ENCODE measurements around the gene KRT40. TPM values are rescaled to one million over a fixed set of nuclear protein-coding genes. Genes with fewer than 3 reads are reported as not detected.
"Not testable (repeated sequence)": the region's sequence is repeated elsewhere in the genome, so short reads cannot be mapped to it uniquely, and the experiment has no call there.

KRT40 gene
- under 1 TPM in 2 of 5 donors, not detected in 3; 0.06 to 0.70 TPM for polyA plus RNA-seq (ENCODE audit: insufficient read depth in 1 of 5, insufficient read length in 5 of 5, low replicate concordance in 1 of 5)
- long read RNA-seq, donor 1: 0 reads
- long read RNA-seq, donor 2: 0 reads
- long read RNA-seq, donor 3: 0 reads
- long read RNA-seq, donor 4: 0 reads
- long read RNA-seq, donor 5: 0 reads
- long read RNA-seq, donor 6: 0 reads
- long read RNA-seq, donor 7: 0 reads
- long read RNA-seq, donor 8: 0 reads

DNA sequence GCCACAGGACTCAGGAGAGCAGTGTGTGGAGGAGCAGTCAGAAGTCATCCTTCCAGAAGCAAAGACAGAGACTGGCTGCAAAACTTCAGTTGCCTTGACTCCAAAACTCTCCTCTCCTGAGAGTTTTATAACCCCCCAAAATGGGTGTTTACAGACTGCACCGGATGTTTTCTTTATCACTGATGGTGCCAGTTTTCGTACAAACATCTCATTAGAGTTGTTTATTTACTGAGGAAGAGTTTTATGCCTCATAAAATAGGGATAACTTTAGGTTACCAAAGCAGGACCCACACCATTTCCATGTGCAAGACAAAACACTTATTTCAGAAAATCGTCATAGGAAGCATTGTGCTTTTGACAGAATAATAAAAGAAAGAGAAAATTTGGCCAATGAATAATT is at the start of gene KRT40:
KRT40 (minus strand) TSS at position 101 of the 400 bp plus-strand sequence; CDS start at position 48, 53 bp downstream.
- DNase-seq: no peak

DNA sequence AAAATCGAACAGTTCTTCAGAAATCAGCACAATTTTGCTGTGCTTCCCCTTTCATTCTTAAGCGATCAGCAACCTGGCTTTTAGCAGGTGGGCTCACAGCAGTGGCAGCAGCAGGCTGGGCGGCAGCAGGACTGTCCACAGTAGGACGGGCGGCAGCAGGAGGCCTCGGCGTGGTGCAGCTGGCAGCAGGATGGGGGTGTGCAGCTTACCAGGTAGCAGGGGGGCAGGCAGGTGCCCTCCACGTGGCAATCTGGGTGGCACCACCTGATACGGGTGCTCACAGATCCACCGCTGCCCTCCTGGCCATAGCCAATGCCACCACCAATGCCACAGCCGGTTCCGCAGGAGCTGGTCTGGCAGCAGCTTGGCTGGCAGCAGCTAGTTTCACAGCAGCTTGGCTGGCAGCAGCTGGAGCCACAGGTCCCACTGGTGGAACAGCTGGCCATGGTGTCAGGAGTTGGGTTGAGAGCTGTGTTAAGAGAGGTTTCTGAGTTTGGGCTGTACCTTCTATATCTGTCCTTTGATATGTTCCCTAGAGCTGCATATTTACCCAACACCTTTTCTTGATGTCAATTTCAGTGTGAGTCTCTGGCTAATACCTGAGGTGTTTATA is 45.6 kb upstream of the KRT40 start, which contains the start of gene KRTAP1-4:
KRTAP1-4 (minus strand) TSS at position 563 of the 613 bp plus-strand sequence; CDS start at position 446, 117 bp downstream.
- DNase-seq: no peak

DNA sequence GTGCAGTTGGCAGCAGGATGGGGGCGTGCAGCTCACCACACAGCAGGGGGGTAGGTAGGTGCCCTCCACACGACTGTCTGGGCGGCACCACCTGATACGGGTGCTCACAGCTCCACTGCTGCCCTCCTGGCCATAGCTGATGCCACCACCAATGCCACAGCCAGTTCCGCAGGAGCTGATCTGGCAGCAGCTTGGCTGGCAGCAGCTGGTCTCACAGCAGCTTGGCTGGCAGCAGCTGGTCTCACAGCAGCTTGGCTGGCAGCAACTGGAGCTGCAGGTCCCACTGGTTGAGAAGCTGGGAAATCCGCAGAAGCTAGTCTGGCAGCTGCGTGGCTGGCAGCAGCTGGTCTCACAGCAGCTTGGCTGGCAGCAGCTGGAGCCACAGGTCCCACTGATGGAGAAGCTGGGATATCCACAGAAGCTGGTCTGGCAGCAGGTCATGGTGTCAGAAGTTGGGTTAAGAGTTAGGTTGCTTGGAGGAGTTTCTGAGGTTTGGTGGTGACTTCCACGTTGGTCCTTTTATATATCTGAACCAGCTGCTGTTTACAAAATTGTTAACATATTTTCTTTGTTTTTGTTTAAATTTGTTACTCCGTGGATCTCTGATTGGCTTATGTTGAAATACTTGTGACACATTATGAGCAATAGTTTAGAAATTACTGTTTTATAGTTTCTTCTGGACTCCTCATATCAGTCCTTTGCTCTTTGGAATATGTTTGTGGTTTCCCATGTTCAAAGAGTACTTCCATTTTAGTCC is 42.8 kb upstream of the KRT40 start, which contains the start of gene KRTAP1-5:
KRTAP1-5 (minus strand) TSS at position 494 of the 757 bp plus-strand sequence; CDS start at position 441, 53 bp downstream.
- no peak for DNase-seq

GRCh38 chr17:41024697-41025096 is 40.6 kb upstream of the KRT40 start:
- no peak for DNase-seq

DNA sequence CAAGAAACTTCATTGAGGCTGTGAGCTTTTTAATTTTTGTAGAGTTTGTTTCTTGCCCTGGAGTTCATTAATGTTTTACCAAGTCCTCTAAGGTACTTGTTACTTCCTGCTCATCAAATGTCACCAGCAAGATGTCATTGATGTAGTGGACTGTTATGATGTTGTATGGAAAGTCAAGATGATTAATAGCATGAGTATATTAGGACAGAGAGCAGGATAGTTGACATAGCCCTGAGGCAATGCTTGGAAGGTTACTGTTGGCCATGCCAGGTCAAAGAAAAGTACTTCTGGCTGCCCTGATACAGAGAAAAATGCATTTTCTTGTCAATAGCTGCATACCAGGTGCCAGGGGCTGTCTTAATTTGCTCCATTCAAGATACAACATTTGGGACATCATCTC is 36.2 kb upstream of the KRT40 start:
- DNase-seq: no peak

GRCh38 chr17:41019415-41019814 is 35.3 kb upstream of the KRT40 start:
- DNase-seq: no peak

- no peak for DNase-seq
Measured at GRCh38 chr17:41018541-41018940, 34.4 kb upstream of the KRT40 start.

GRCh38 chr17:41016578-41017215 is 32.6 kb upstream of the KRT40 start:
- no peak for DNase-seq

DNA sequence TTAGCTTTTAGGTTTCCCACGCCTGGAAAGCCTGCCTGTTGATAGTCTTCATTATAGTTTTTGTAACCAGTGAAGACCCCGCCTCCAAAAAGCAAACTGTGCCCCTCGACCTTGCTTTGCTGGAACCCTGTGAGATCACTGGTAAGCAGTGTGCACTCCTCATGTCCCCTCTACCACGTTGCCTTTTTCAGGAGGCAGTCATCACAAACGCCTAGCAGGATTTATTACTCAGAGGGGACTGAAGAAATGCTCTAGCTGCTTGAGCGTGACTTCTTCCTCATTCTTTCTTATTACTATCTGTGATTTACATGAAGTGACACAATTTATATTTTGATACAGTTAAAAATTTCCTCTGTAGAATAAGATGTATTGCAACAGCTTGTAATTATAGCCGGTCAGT is 31.3 kb upstream of the KRT40 start:
- DNase-seq: no peak

- no peak for DNase-seq
Measured at GRCh38 chr17:41013606-41014005, 29.5 kb upstream of the KRT40 start.

DNA sequence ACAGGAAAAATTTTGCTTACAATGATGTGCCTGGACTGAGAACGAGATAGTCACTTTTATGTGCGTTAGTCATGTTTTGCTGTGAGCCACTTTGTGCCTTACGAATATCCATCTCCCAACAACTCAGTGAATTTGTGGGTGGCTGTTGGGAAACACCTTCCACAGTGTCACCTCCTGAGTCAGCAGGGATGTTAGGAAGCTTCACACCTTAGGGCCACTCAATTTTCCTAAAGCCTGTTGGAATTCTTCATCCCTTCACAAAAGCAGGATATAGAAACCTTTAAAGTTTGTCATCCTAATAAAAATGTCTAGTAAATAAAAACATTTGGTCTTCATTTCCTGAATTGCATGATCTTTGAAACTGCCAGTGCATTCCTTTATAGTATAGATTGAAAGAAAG is 29.1 kb upstream of the KRT40 start:
- no peak for DNase-seq

GRCh38 chr17:41012326-41013120 is 28.4 kb upstream of the KRT40 start:
- no peak for DNase-seq

GRCh38 chr17:41010441-41010840 is 26.3 kb upstream of the KRT40 start:
- DNase-seq: no peak

- no peak for DNase-seq
Measured at GRCh38 chr17:41009936-41010335, 25.8 kb upstream of the KRT40 start.

GRCh38 chr17:41009301-41009760 is 25.2 kb upstream of the KRT40 start:
- DNase-seq: no peak

DNA sequence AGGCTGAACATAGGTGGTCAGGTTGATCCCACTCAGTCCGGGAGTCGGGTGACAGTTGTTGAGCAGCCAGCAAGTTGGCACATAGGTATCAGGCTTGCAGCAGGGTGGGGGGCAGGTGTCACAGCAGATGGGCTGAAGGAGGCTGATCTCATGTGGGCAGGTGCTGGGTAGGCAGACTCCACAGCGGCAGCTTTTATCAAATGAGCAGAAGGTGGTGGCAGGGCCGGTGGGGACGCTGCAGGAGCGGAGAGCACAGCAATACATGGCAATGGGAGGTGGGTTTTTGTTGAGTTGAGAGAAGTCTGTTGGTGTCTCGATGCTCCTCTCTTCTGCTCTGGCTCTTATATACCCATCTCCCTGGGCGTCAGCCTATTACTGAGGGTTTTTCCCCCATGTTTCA is 24.7 kb upstream of the KRT40 start, which contains the start of gene KRTAP3-1:
KRTAP3-1 (minus strand) TSS at position 318 of the 400 bp plus-strand sequence; CDS start at position 264, 54 bp downstream.
- no peak for DNase-seq

GRCh38 chr17:41004397-41004796 is 20.3 kb upstream of the KRT40 start:
- no peak for DNase-seq

DNA sequence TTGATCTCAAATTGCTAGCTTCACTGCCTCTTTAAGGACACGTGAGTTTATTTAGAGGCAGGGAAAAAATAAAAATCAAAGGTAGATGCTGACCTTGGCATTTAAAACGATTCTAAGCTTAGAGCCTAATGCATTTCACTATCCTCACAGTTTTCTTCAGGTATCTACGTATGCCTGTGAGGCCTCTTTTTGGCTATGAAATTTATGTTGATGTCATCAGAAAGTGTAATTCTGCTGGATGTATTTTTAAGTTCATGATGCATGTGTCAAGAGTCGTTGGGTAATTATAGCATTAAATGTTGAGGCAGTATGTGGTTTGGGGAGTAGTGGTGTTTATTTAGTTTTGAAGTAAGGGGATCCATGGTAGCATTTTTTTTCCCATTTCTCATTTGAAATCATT is 19.8 kb upstream of the KRT40 start:
- no peak for DNase-seq

GRCh38 chr17:41002814-41003213 is 18.7 kb upstream of the KRT40 start:
- DNase-seq: no peak

- no peak for DNase-seq
Measured at GRCh38 chr17:41001795-41002194, 17.7 kb upstream of the KRT40 start.

GRCh38 chr17:40999563-40999962 is 15.4 kb upstream of the KRT40 start, which contains the start of gene KRTAP3-2:
Gene KRTAP3-2, minus strand, starts transcription at chr17:40999906. Its CDS starts 53 bp downstream, at chr17:40999853.
- DNase-seq: not testable (repeated sequence)

Measured in right lung (tissue), 10 donors.